IMR-90 (cell line): Measurements from ENCODE around the gene NRP1. TPM values are rescaled to one million over a fixed set of nuclear protein-coding genes. Genes with fewer than 3 reads are reported as not detected.

Source experiments
- ATAC-seq: fragments of 200-7000 bp; cut with Tn5 transposase; 2 replicates; pipeline ENCODE4 v1.9.1; 2020; ENCODE audit warnings: low read depth, mild to moderate bottlenecking, moderate library complexity
- BruUV-seq: library from RNA; stranded (reverse); fragments of 400-500 nt; replicated peaks from 2 replicates; lab custom pipeline; 2021; lab: Mats Ljungman, UMichigan
- CTCF ChIA-PET: fragments of 300-600 bp; formaldehyde crosslinking; extraction: SDS; loops from one replicate; lab custom pipeline; 2021; ENCODE audit warnings: antibody characterized with exemption; lab: Yijun Ruan, JAX
- POLR2A ChIA-PET: fragments of 300-600 bp; sonication (Branson Sonifier 250); formaldehyde crosslinking; loops from one replicate; lab custom pipeline; 2022; ENCODE audit warnings: antibody characterized with exemption; ENCODE audit not compliant: unreplicated experiment; lab: Charles Lee
- DNase-seq: peaks from one replicate; pipeline ENCODE4 v3.0.0; 2013
- H2AFZ ChIP-seq: replicated peaks from 2 replicates; pipeline ENCODE3; 2013; ENCODE audit warnings: low read length, mild to moderate bottlenecking; ENCODE audit not compliant: poor library complexity
- H2AK5ac ChIP-seq: 2 replicates; pipeline ENCODE4 v1.6.1; 2013; ENCODE audit warnings: low read depth, low read length, inconsistent platforms
- H2AK9ac ChIP-seq: replicated peaks from 2 replicates; pipeline ENCODE3; 2013; ENCODE audit warnings: mild to moderate bottlenecking, low read depth, low read length, moderate library complexity; ENCODE audit not compliant: poor library complexity
- H2BK120ac ChIP-seq: 2 replicates; pipeline ENCODE4 v1.6.1; 2013; ENCODE audit warnings: low read depth, low read length, inconsistent platforms
- H2BK15ac ChIP-seq: 3 replicates; pipeline ENCODE4 v1.6.1; 2013; ENCODE audit warnings: low read depth, low read length, inconsistent platforms
- H2BK20ac ChIP-seq: 2 replicates; pipeline ENCODE4 v1.6.1; 2013; ENCODE audit warnings: low read depth, mild to moderate bottlenecking, inconsistent platforms, low read length, moderate library complexity
- H2BK5ac ChIP-seq: 2 replicates; pipeline ENCODE4 v1.6.1; 2013; ENCODE audit warnings: mild to moderate bottlenecking, low read depth, low read length, inconsistent platforms; ENCODE audit not compliant: poor library complexity, severe bottlenecking
- H3K14ac ChIP-seq: replicated peaks from 2 replicates; pipeline ENCODE4 v1.6.1; 2013; ENCODE audit warnings: low read depth, low read length, inconsistent platforms
- H3K18ac ChIP-seq: 2 replicates; pipeline ENCODE4 v1.6.1; 2013; ENCODE audit warnings: low read depth, low read length, control low read depth
- H3K23ac ChIP-seq: 2 replicates; pipeline ENCODE4 v1.6.1; 2013; ENCODE audit warnings: low read depth, low read length, inconsistent platforms
- H3K27ac ChIP-seq: 2 replicates; pipeline ENCODE4 v1.5.1; 2013; ENCODE audit warnings: mild to moderate bottlenecking, control low read depth, low read length; ENCODE audit not compliant: insufficient read depth
- H3K27me3 ChIP-seq: 2 replicates; pipeline ENCODE4 v1.6.1; 2013; ENCODE audit warnings: low read length; ENCODE audit not compliant: control insufficient read depth, insufficient read depth
- H3K36me3 ChIP-seq: 2 replicates; pipeline ENCODE4 v1.6.1; 2013; ENCODE audit warnings: low read length, mixed read lengths; ENCODE audit not compliant: control insufficient read depth, insufficient read depth
- H3K4ac ChIP-seq: 2 replicates; pipeline ENCODE4 v1.6.1; 2013; ENCODE audit warnings: low read depth, low read length, inconsistent platforms
- H3K4me1 ChIP-seq: 2 replicates; pipeline ENCODE4 v1.6.1; 2013; ENCODE audit warnings: low read length, mixed read lengths; ENCODE audit not compliant: control insufficient read depth, insufficient read depth
- H3K4me2 ChIP-seq: 2 replicates; pipeline ENCODE4 v1.6.1; 2013; ENCODE audit warnings: low read depth, mild to moderate bottlenecking, control low read depth, low read length, moderate library complexity
- H3K4me3 ChIP-seq: 2 replicates; pipeline ENCODE4 v1.5.1; 2013; ENCODE audit warnings: low read depth, mild to moderate bottlenecking, control low read depth, low read length, moderate library complexity; ENCODE audit not compliant: insufficient read depth
- H3K56ac ChIP-seq: 2 replicates; pipeline ENCODE4 v1.6.1; 2013; ENCODE audit warnings: low read length, inconsistent platforms; ENCODE audit not compliant: insufficient read depth; ENCODE audit errors: extremely low read depth
- H3K79me1 ChIP-seq, 2 experiments: 2 replicates each; pipeline ENCODE4 v1.6.1; 2013; ENCODE audit warnings: low read length in 2 of 2, inconsistent platforms in 1 of 2, low read depth in 1 of 2
- H3K9ac ChIP-seq: 2 replicates; pipeline ENCODE4 v1.6.1; 2013; ENCODE audit warnings: low read depth, low read length, control low read depth
- H3K9me1 ChIP-seq: 2 replicates; pipeline ENCODE4 v1.6.1; 2013; ENCODE audit warnings: low read length, inconsistent platforms; ENCODE audit not compliant: insufficient read depth
- H3K9me3 ChIP-seq: 2 replicates; pipeline ENCODE4 v1.6.1; 2013; ENCODE audit warnings: low read length; ENCODE audit not compliant: control insufficient read depth, insufficient read depth
- H4K20me1 ChIP-seq: 2 replicates; pipeline ENCODE4 v1.6.1; 2013; ENCODE audit warnings: low read length, inconsistent platforms; ENCODE audit not compliant: insufficient read depth
- H4K5ac ChIP-seq: 2 replicates; pipeline ENCODE4 v1.6.1; 2013; ENCODE audit warnings: mild to moderate bottlenecking, low read depth, low read length, control low read depth
- H4K8ac ChIP-seq, 2 experiments: 2 replicates each; pipeline ENCODE4 v1.6.1; 2013; ENCODE audit warnings: low read depth in 2 of 2, low read length in 2 of 2, control low read depth in 1 of 2, inconsistent platforms in 1 of 2
- H4K91ac ChIP-seq: 2 replicates; pipeline ENCODE4 v1.6.1; 2013; ENCODE audit warnings: low read depth, low read length, inconsistent platforms; ENCODE audit not compliant: insufficient read depth
- BHLHE40 ChIP-seq: fragments of 150-350 bp; IDR thresholded peaks from 2 replicates; pipeline ENCODE4 v1.6.1; 2016; ENCODE audit warnings: mild to moderate bottlenecking, low read depth, low read length
- MXI1 ChIP-seq: IDR thresholded peaks from 2 replicates; pipeline ENCODE4 v1.6.1; 2012; ENCODE audit warnings: low read depth, mild to moderate bottlenecking, low read length, moderate library complexity, borderline replicate concordance
- WGBS, 2 experiments: methylation state at CpG; one replicate each; pipeline versions ENCODE4 v1.1.5 to v1.1.7; 2013; ENCODE audit warnings: missing lambda C conversion rate in 2 of 2; ENCODE audit not compliant: insufficient read length in 1 of 2; ENCODE audit errors: extremely low coverage in 2 of 2; 5-methylcytosine and 5-hydroxymethylcytosine counted together
- dilution Hi-C: fragments of 300-500 bp; cut with HindIII; formaldehyde crosslinking; loops from one replicate; pipeline ENCODE4 v1.14.3; 2018; ENCODE audit warnings: low sequenced_read_pairs; ENCODE audit not compliant: unreplicated experiment
- in situ Hi-C: fragments of 300-500 bp; cut with MboI; formaldehyde crosslinking; loops from 3 replicates; pipeline ENCODE4 v1.14.3; 2019; ENCODE audit warnings: low sequenced_read_pairs, inconsistent platforms, mixed read lengths
- intact Hi-C: fragments of 100-400 bp; cut with micrococcal nuclease; formaldehyde crosslinking; loops from 2 replicates; pipeline ENCODE4 v1.10.0; 2022
- polyA plus RNA-seq, 3 experiments: library from polyadenylated mRNA; depleted of rRNA; stranded (reverse); fragments of >200 nt; gene quantifications; 2 replicates each; pipeline ENCODE4 v1.2.3, GENCODE V29; 2012; ENCODE audit warnings: low replicate concordance in 1 of 3
- total RNA-seq: library from RNA; depleted of rRNA; stranded (reverse); fragments of >200 nt; gene quantifications from 2 replicates; pipeline ENCODE4 v1.2.3, GENCODE V29; 2012

NRP1 gene
- total and polyA plus RNA-seq, 2 of the 4 experiments (the other 2 are of a cell fraction) = 108 to 227 TPM

DNA sequence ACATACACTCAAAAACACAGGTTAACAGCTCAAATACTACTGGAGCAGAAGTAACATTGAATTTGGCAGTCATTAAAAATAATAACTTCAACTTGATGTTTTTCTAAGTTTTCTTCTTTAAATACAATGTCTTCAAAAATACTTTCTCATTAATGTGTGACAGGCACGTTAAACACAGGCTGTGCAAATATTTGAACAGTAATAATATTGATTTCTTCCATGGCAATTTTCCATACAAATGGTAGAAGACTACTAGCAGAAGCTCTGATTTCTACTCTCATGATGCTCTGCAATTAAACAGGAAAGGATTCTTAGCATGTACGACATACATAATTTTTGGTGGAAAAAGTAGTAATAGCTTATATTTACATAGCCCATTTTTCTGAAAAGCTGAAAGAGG lies 47.4 kb downstream of the NRP1 start:
- ATAC-seq (no peak), DNase-seq (no peak)
- intact Hi-C loops = no loop called here
- Histone ChIP-seq H3K23ac (no peak overlapping the region), H2BK20ac (no peak overlapping the region), H4K5ac (no peak overlapping the region), H3K56ac (no peak overlapping the region), H3K27ac (no peak overlapping the region), H3K18ac (no peak overlapping the region), H3K4ac (no peak overlapping the region), H2BK120ac (no peak overlapping the region), H4K91ac (no peak overlapping the region), H3K9ac (no peak overlapping the region), H3K27me3 (no peaks in the 10 kb centered on the region), H2BK15ac (no peak overlapping the region), H2BK5ac (no peak overlapping the region), H3K36me3 (no peaks in the 10 kb centered on the region), H3K4me1 (peaks cover 14% of the 10 kb centered on the region), H3K9me3 (no peaks in the 10 kb centered on the region), H3K4me2 (no peak overlapping the region), H4K8ac (no peak overlapping the region), H4K20me1 (peaks cover 8% of the 10 kb centered on the region; the same call in 1 of the 2 replicates), H2AK9ac (no peak overlapping the region), H2AK5ac (no peak overlapping the region), H3K9me1 (peaks cover 11% of the 10 kb centered on the region), H2AFZ (no peak overlapping the region), H3K14ac (no peak overlapping the region), H3K79me1 (peaks cover 34 to 55% of the 10 kb centered on the region in 2 experiments), H3K4me3 (no peak overlapping the region)
- in situ Hi-C loops = no loop called here
- TF ChIP-seq MXI1 (no peak), BHLHE40 (no peak)
- CTCF ChIA-PET = no interaction called here
- no CpG with 5 or more reads among the region's 2 CpGs for WGBS, 2 experiments
- POLR2A ChIA-PET = no interaction called here
- dilution Hi-C loops = no loop called here
- no TSS peak for BruUV-seq
